ENCODE results near the gene TRAPPC6A. TPM values are rescaled to one million over a fixed set of nuclear protein-coding genes. Genes with fewer than 3 reads are reported as not detected.

Gene TRAPPC6A
- total and polyA plus RNA-seq, 2 of the 13 experiments (the other 11 are each of a cell fraction or from before 2014, with no cell fraction given) = 6.5 to 21.0 TPM

DNA sequence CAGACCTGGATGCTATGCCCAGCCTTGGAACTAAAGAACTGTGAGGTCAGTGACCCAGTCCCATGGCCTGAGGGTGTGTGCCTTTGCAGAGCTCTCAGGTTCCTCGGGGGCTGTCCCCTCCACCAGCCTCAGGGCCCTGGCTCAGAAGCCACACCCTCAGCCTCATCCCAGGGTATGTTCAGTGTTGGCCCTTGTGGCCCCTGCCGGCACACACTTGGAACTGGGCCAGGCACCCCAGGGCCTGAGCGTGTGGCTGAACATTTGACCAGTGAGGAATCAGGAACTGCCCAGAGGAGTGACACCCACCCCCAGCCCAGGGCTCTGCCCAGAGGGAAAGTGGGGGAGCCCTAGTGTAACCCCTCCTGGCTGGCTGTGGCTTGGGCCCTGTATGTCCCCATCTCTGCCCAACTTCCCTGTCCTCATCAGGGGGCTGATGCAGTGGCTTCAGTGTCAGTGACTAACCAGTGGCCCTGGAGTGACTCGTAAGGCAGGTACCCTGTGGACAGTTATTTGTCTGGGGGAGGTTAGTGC is 27.2 kb downstream of the TRAPPC6A start (continued):
- TF ChIP-seq, protein P1, sequence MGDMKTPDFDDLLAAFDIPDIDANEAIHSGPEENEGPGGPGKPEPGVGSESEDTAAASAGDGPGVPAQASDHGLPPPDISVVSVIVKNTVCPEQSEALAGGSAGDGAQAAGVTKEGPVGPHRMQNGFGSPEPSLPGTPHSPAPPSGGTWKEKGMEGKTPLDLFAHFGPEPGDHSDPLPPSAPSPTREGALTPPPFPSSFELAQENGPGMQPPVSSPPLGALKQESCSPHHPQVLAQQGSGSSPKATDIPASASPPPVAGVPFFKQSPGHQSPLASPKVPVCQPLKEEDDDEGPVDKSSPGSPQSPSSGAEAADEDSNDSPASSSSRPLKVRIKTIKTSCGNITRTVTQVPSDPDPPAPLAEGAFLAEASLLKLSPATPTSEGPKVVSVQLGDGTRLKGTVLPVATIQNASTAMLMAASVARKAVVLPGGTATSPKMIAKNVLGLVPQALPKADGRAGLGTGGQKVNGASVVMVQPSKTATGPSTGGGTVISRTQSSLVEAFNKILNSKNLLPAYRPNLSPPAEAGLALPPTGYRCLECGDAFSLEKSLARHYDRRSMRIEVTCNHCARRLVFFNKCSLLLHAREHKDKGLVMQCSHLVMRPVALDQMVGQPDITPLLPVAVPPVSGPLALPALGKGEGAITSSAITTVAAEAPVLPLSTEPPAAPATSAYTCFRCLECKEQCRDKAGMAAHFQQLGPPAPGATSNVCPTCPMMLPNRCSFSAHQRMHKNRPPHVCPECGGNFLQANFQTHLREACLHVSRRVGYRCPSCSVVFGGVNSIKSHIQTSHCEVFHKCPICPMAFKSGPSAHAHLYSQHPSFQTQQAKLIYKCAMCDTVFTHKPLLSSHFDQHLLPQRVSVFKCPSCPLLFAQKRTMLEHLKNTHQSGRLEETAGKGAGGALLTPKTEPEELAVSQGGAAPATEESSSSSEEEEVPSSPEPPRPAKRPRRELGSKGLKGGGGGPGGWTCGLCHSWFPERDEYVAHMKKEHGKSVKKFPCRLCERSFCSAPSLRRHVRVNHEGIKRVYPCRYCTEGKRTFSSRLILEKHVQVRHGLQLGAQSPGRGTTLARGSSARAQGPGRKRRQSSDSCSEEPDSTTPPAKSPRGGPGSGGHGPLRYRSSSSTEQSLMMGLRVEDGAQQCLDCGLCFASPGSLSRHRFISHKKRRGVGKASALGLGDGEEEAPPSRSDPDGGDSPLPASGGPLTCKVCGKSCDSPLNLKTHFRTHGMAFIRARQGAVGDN (CRISPR knock-in tag; IDR thresholded peaks at IDR 0.05) = peak; percentile 43
- no peak for TF ChIP-seq ZNF354B (CRISPR knock-in tag; IDR thresholded peaks at IDR 0.05)
- peak; percentile 28; the same call in 1 of the 2 replicates for TF ChIP-seq SAP130 (CRISPR knock-in tag; IDR thresholded peaks at IDR 0.05; ENCODE audit: low read depth)
- peak; percentile 51 for TF ChIP-seq RXRA (CRISPR knock-in tag; IDR thresholded peaks at IDR 0.05)
- peak; percentile 68 for TF ChIP-seq AGO2 (optimal IDR thresholded peaks at IDR 0.05; ENCODE audit: low read depth, low read length)
- 0 out of 2 replicates have a peak, but pooled peaks have one; percentile 4 for TF ChIP-seq POLR2G (IDR thresholded peaks at IDR 0.05; ENCODE audit: low read depth, low read length)
- TF ChIP-seq SALL2 (CRISPR knock-in tag; IDR thresholded peaks at IDR 0.05) = 0 out of 2 replicates have a peak, but pooled peaks have one; percentile 3
- TF ChIP-seq PAX8 (CRISPR knock-in tag; IDR thresholded peaks at IDR 0.05; ENCODE audit: borderline replicate concordance) = no peak
- TF ChIP-seq NR2F6 (IDR thresholded peaks at IDR 0.05) = 0 out of 2 replicates have a peak, but pooled peaks have one; percentile 16
- TF ChIP-seq NR2F6 (CRISPR knock-in tag; IDR thresholded peaks at IDR 0.05) = peak; percentile 14; the same call in 1 of the 2 replicates
- peak; percentile 57; the same call in 1 of the 2 replicates for TF ChIP-seq KDM2A (CRISPR knock-in tag; IDR thresholded peaks at IDR 0.05; ENCODE audit: borderline replicate concordance, low read depth)
- TF ChIP-seq, protein P2, sequence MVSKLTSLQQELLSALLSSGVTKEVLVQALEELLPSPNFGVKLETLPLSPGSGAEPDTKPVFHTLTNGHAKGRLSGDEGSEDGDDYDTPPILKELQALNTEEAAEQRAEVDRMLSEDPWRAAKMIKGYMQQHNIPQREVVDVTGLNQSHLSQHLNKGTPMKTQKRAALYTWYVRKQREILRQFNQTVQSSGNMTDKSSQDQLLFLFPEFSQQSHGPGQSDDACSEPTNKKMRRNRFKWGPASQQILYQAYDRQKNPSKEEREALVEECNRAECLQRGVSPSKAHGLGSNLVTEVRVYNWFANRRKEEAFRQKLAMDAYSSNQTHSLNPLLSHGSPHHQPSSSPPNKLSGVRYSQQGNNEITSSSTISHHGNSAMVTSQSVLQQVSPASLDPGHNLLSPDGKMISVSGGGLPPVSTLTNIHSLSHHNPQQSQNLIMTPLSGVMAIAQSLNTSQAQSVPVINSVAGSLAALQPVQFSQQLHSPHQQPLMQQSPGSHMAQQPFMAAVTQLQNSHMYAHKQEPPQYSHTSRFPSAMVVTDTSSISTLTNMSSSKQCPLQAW (CRISPR knock-in tag; IDR thresholded peaks at IDR 0.05) = peak; percentile 57; the same call in 1 of the 2 replicates

Data from HepG2 (cell line).